GM18519 (cell line): Measurements from ENCODE around the gene PORCN.
"Not testable (repeated sequence)": the region's sequence is repeated elsewhere in the genome, so short reads cannot be mapped to it uniquely, and the experiment has no call there.

Experiments used
- ATAC-seq: cut with Tn5 transposase; IDR thresholded peaks from one replicate; pipeline ENCODE4 v1.9.1; 2021; ENCODE audit warnings: mild to moderate bottlenecking, moderate library complexity; ENCODE audit not compliant: unreplicated experiment, low FRiP score

The PORCN gene

DNA sequence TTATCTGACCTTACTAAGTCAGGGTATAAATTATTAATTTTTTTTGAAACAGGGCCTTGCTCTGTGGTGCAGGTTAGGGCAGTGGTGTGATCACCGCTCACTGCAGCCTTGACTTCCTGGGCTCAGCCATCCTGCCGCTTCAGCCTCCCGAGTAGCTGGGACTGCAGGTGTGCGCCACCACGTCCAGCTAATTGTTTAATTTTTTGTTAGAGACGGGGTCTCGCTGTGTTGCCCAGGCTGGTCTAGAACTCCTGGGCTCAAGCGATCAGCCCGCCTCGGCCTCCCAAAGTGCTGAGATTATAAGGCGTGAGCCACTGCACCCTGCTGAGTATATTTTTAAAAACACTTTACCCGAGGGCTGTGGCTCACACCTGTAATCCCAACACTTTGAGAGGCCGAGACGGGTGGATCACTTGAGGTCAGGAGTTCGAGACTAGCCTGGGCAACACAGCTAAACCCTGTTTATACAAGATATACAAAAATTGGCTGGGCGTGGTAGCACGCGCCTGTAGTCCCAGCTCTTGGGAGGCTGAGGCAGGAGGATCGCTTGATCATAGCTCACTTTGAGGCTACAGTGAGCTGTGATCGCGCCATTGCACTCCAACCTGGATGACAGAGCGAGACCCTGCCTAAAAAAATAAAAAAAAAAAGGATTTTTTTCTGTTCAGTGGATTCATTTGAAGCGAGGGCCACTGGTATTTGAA, 30.0 kb downstream of the PORCN start:
- ATAC-seq: no peak

GRCh38 chrX:48539345-48540027, 30.7 kb downstream of the PORCN start, which contains the start of gene TBC1D25:
Gene TBC1D25 (plus strand): TSS chrX:48539714. CDS start chrX:48539798, 84 bp downstream.
- peak; percentile 55 for ATAC-seq

DNA sequence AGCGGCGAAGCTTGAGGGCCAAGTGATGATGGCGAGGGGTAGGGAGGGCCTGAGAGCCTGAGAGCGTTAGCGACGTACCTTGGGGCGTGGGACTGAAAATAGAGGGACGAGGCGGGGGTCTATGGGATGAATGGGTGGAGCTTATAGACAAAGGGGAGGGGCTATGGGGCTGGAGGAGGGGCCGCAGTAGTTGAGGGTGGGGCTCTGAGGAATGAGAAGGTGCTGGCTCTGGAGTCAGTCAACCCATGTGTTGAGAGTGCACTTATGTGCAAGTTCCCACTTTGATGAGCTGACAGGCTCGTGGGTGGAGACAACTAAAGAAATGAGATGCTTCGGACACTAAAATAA, 31.2 kb downstream of the PORCN start:
- peak; percentile 13 for ATAC-seq

GRCh38 chrX:48540480-48540879, 31.7 kb downstream of the PORCN start:
- ATAC-seq: no peak

GRCh38 chrX:48541140-48541814, 32.5 kb downstream of the PORCN start:
- no peak for ATAC-seq

DNA sequence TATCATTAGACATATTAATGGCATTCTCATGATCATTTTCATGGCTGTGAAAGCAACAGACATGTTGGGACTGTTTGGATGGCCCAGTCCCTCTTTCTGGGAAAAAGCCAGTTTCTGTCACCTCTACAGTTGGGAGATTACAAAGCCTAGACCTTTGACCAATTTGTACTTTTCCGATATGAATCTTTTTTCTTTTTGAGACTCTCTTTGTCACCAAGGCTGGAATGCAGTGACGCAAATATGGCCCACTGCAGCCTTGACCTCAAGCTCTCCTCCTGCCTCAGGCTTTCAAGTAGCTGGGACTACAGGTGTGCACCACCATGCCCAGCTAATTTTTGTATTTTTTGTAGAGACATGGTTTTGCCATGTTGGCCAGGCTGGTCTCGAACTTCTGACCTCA, 40.1 kb downstream of the PORCN start:
- ATAC-seq: no peak

- not testable (repeated sequence) for ATAC-seq
Observed at GRCh38 chrX:48555731-48556325, 47.0 kb downstream of the PORCN start.

DNA sequence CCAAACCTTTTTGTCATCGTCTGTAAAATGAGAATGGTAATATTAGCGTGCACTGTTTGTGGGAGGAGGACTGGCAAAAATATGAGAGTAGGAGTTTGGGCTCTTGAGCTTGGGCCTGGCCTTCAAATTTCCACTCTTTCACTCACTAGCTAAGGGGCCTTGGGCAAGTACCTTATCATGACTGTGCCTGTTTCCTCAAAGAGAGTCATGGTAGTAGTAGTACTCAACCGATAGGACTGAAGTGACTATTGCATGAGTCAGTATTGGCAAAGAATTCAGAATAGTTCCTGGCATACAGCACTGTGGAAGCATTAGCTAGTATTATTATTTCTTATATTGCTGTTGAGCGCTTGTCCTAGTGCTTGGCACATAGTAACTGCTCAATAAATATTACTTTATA, 49.5 kb downstream of the PORCN start:
- ATAC-seq: no peak

DNA sequence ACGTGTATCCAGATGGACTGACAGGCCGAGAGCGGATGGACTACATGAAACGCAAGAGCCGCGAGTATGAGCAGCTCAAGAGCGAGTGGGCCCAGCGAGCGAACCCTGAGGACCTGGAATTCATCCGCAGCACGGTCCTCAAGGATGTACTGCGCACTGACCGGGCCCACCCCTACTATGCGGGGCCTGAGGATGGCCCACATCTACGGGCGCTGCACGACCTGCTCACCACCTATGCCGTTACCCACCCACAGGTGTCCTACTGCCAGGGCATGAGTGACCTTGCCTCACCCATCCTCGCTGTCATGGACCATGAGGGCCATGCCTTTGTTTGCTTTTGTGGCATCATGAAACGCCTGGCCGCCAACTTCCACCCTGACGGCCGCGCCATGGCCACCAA, 50.8 kb downstream of the PORCN start:
- no peak for ATAC-seq

- ATAC-seq: no peak
Observed at GRCh38 chrX:48560056-48560455, 51.3 kb downstream of the PORCN start.

DNA sequence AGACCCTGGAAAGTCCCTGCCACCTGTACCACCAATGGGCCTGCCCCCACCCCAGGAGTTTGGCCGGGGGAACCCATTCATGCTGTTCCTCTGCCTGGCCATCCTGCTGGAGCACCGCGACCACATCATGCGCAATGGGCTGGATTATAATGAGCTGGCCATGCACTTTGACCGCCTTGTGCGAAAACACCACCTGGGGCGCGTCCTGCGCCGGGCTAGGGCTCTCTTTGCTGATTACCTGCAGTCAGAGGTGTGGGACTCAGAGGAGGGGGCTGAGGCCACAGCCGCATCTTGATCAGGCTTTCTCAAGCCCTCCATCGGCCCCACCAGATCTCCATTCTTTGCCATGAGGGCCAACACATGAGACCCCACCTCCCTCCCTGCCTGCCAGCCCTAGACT, 51.9 kb downstream of the PORCN start:
- no peak for ATAC-seq

GRCh38 chrX:48569958-48570357, 61.2 kb downstream of the PORCN start:
- ATAC-seq: peak; percentile 63
